Panc1 (cell line): ENCODE results near the gene MUL1. TPM values are rescaled to one million over a fixed set of nuclear protein-coding genes. Genes with fewer than 3 reads are reported as not detected.

Experiments used
- ATAC-seq: fragments of 200-7000 bp; cut with Tn5 transposase; 2 replicates; pipeline ENCODE4 v1.9.1; 2020; ENCODE audit warnings: mild to moderate bottlenecking, moderate library complexity
- BruUV-seq: library from RNA; stranded (reverse); fragments of 400-500 nt; replicated peaks from 2 replicates; lab custom pipeline; 2021; lab: Mats Ljungman, UMichigan
- CTCF ChIA-PET: fragments of 300-600 bp; sonication (Branson Sonifier 250); formaldehyde crosslinking; loops from one replicate; lab custom pipeline; 2022; ENCODE audit warnings: antibody characterized with exemption; lab: Charles Lee
- POLR2A ChIA-PET: fragments of 300-600 bp; sonication (Branson Sonifier 250); formaldehyde crosslinking; loops from one replicate; lab custom pipeline; 2022; ENCODE audit warnings: antibody characterized with exemption; lab: Charles Lee
- DNase-seq: peaks from one replicate; pipeline ENCODE4 v3.0.0-alpha.2; 2010; ENCODE audit warnings: low read depth, low spot score
- H3K27ac ChIP-seq: 2 replicates; pipeline ENCODE4 v1.5.1; 2011; ENCODE audit warnings: mild to moderate bottlenecking, low read length, inconsistent platforms
- H3K27me3 ChIP-seq: fragments of 200-500 bp; sonication (Bioruptor generic); 2 replicates; pipeline ENCODE4 v1.6.0; 2014; ENCODE audit warnings: low read length, inconsistent platforms; ENCODE audit not compliant: control insufficient read depth, insufficient read depth
- H3K36me3 ChIP-seq: fragments of 200-500 bp; sonication (Bioruptor generic); 2 replicates; pipeline ENCODE4 v1.5.1; 2014; ENCODE audit warnings: inconsistent platforms, mild to moderate bottlenecking, low read length, moderate library complexity; ENCODE audit not compliant: control insufficient read depth, insufficient read depth
- H3K4me1 ChIP-seq: 2 replicates; pipeline ENCODE4 v1.5.1; 2011; ENCODE audit warnings: inconsistent platforms, mild to moderate bottlenecking, low read length, moderate library complexity; ENCODE audit not compliant: control insufficient read depth, insufficient read depth
- H3K4me3 ChIP-seq, 2 experiments: 2 replicates each; pipeline ENCODE4 v1.5.1; 2011 to 2012; ENCODE audit warnings: low read depth in 2 of 2, low read length in 2 of 2, mild to moderate bottlenecking in 2 of 2, inconsistent platforms in 1 of 2, moderate library complexity in 1 of 2
- H3K9me3 ChIP-seq: fragments of 200-500 bp; sonication (Bioruptor generic); 2 replicates; pipeline ENCODE4 v1.5.1; 2014; ENCODE audit warnings: low read depth, mild to moderate bottlenecking, inconsistent platforms, low read length, moderate library complexity; ENCODE audit not compliant: control insufficient read depth, insufficient read depth
- POLR2AphosphoS5 ChIP-seq: IDR thresholded peaks from 2 replicates; pipeline ENCODE4 v1.6.1; 2012; ENCODE audit warnings: mild to moderate bottlenecking, low read depth, low read length, moderate library complexity
- SIN3A ChIP-seq: IDR thresholded peaks from 2 replicates; pipeline ENCODE4 v1.6.1; 2012; ENCODE audit warnings: low read depth, mild to moderate bottlenecking, low read length, moderate library complexity, borderline replicate concordance; ENCODE audit not compliant: insufficient read depth
- TCF7L2 ChIP-seq: IDR thresholded peaks from 2 replicates; pipeline ENCODE4 v1.6.1; 2011; ENCODE audit warnings: mild to moderate bottlenecking, low read depth, low read length, inconsistent platforms
- in situ Hi-C: cut with HindIII; loops from 2 replicates; pipeline ENCODE4 v1.10.0; 2016; ENCODE audit warnings: low sequenced_read_pairs, low pct_unique_long_range_greater_than_20kb
- intact Hi-C: fragments of 100-400 bp; cut with micrococcal nuclease; formaldehyde crosslinking; loops from one replicate; pipeline ENCODE4 v1.10.0; 2022; ENCODE audit not compliant: unreplicated experiment
- total RNA-seq: library from RNA; stranded (reverse); gene quantifications from one replicate; pipeline ENCODE4 v1.2.1, GENCODE V29; 2021; ENCODE audit not compliant: unreplicated experiment
- TF ChIP-seq, protein P1 (sequence below): fragments of 450-650 bp; IDR thresholded peaks from 2 replicates; pipeline ENCODE4 v1.5.1; 2017; ENCODE audit warnings: mild to moderate bottlenecking
- TF ChIP-seq, protein P2 (sequence below), 2 experiments: IDR thresholded peaks; 2 replicates each; pipeline ENCODE4 v1.6.1; 2011 to 2012; ENCODE audit warnings: low read depth in 2 of 2, control low read depth in 1 of 2, low read length in 1 of 2, mild to moderate bottlenecking in 1 of 2, moderate library complexity in 1 of 2; ENCODE audit not compliant: insufficient read depth in 1 of 2

The MUL1 gene
- total RNA-seq, 1 experiment from 2014 or later: 39.4 TPM

DNA sequence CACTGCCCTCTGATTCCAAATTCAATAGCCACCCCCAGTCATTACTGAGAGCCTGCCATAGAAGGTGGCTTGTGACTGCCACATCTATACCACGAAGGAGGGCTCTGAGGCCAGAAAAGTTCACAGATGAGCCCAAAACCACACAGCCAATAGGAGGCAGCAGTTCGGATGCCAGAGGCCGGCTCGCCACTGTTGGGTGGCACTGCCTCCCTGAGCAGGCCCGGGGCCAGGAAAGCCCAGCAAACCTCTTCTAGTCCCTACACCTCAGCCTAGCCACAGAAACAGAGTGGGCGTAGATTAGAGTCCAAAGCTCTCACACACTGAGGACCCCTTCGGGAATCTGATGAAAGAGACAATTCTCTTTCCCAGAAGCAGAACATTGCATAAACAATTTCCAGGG is 16.1 kb downstream of the MUL1 start:
- ATAC-seq (no peak), DNase-seq (no peak)
- H3K27ac ChIP-seq: no peak overlapping the region
- H3K36me3 ChIP-seq: no peaks in the 10 kb centered on the region
- peaks cover under 1% of the 10 kb centered on the region; the same call in 1 of the 2 replicates for H3K27me3 ChIP-seq
- in situ Hi-C loops (no loop called here), intact Hi-C loops (loop anchor here (2.0 to 5.0 kb wide), 3 partner anchors 115 to 575 kb away; no protein-coding TSS in a partner anchor)
- H3K9me3 ChIP-seq: no peaks in the 10 kb centered on the region
- TF ChIP-seq, protein P1, sequence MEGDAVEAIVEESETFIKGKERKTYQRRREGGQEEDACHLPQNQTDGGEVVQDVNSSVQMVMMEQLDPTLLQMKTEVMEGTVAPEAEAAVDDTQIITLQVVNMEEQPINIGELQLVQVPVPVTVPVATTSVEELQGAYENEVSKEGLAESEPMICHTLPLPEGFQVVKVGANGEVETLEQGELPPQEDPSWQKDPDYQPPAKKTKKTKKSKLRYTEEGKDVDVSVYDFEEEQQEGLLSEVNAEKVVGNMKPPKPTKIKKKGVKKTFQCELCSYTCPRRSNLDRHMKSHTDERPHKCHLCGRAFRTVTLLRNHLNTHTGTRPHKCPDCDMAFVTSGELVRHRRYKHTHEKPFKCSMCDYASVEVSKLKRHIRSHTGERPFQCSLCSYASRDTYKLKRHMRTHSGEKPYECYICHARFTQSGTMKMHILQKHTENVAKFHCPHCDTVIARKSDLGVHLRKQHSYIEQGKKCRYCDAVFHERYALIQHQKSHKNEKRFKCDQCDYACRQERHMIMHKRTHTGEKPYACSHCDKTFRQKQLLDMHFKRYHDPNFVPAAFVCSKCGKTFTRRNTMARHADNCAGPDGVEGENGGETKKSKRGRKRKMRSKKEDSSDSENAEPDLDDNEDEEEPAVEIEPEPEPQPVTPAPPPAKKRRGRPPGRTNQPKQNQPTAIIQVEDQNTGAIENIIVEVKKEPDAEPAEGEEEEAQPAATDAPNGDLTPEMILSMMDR: no peak
- TF ChIP-seq TCF7L2: no peak
- no peak for TF ChIP-seq SIN3A
- no peak for TF ChIP-seq POLR2AphosphoS5
- TF ChIP-seq, protein P2, sequence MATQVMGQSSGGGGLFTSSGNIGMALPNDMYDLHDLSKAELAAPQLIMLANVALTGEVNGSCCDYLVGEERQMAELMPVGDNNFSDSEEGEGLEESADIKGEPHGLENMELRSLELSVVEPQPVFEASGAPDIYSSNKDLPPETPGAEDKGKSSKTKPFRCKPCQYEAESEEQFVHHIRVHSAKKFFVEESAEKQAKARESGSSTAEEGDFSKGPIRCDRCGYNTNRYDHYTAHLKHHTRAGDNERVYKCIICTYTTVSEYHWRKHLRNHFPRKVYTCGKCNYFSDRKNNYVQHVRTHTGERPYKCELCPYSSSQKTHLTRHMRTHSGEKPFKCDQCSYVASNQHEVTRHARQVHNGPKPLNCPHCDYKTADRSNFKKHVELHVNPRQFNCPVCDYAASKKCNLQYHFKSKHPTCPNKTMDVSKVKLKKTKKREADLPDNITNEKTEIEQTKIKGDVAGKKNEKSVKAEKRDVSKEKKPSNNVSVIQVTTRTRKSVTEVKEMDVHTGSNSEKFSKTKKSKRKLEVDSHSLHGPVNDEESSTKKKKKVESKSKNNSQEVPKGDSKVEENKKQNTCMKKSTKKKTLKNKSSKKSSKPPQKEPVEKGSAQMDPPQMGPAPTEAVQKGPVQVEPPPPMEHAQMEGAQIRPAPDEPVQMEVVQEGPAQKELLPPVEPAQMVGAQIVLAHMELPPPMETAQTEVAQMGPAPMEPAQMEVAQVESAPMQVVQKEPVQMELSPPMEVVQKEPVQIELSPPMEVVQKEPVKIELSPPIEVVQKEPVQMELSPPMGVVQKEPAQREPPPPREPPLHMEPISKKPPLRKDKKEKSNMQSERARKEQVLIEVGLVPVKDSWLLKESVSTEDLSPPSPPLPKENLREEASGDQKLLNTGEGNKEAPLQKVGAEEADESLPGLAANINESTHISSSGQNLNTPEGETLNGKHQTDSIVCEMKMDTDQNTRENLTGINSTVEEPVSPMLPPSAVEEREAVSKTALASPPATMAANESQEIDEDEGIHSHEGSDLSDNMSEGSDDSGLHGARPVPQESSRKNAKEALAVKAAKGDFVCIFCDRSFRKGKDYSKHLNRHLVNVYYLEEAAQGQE (IDR thresholded peaks at IDR 0.05; ENCODE audit: insufficient read depth in 1 of 2, low read depth in 2 of 2, low read length in 1 of 2): no peak
- ChIA-PET POLR2A (no interaction called here), CTCF (interaction anchor here (0.6 kb wide), 1 partner anchor 574 kb away, joined by 6 read pairs; no protein-coding TSS in a partner anchor)
- no peaks in the 10 kb centered on the region for H3K4me1 ChIP-seq
- no peak overlapping the region for H3K4me3 ChIP-seq
- no TSS peak for BruUV-seq

DNA sequence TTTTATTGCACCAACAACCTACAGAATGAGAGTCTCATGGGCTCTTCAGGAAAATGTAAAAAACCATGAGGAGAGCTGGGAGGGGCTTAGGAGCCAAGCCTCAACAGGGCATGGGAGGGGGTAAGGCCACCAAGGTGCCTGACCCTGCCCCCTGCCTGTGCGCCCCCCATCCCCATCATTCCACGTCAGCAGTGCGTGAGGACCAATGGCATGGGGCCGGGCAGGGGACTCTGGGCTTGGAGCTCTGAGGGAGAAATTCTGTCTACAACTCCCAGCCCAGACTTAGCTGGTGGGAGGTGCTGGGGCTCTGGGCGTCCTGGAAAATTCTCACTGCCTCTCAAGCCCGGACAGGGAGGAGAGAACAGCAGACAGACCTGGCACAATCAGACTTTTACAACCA is 16.8 kb downstream of the MUL1 start:
- no peak for ATAC-seq
- H3K9me3 ChIP-seq: no peaks in the 10 kb centered on the region
- DNase-seq: no peak
- intact Hi-C loops (loop anchor here (5.0 kb wide), 2 partner anchors 114 to 574 kb away; no protein-coding TSS in a partner anchor), in situ Hi-C loops (no loop called here)
- H3K27me3 ChIP-seq: peaks cover 2% of the 10 kb centered on the region; the same call in 1 of the 2 replicates
- CTCF ChIA-PET: interaction anchor here (0.6 to 0.7 kb wide), 2 partner anchors 8 to 574 kb away, joined by 6 read pairs; no protein-coding TSS in a partner anchor
- no peak for TF ChIP-seq TCF7L2
- TF ChIP-seq SIN3A: no peak
- TF ChIP-seq, protein P1: no peak
- no peak for TF ChIP-seq POLR2AphosphoS5
- no peak overlapping the region for H3K27ac ChIP-seq
- BruUV-seq: no TSS peak
- POLR2A ChIA-PET: no interaction called here
- no peak overlapping the region for H3K4me3 ChIP-seq
- no peaks in the 10 kb centered on the region; the same call in 1 of the 2 replicates for H3K4me1 ChIP-seq
- H3K36me3 ChIP-seq: no peaks in the 10 kb centered on the region
